Transverse colon (tissue), 4 donors: ENCODE results near the gene ZNF76. TPM values are rescaled to one million over a fixed set of nuclear protein-coding genes. Genes with fewer than 3 reads are reported as not detected.

ENCODE experiments used
- DNase-seq: peaks from one replicate; pipeline ENCODE4 v3.0.0-alpha.2; 2019
- H3K27ac ChIP-seq, 4 donors: fragments of 200-600 bp; sonication (generic); 2 replicates each; pipeline ENCODE4 v1.5.1; 2016 to 2018; ENCODE audit warnings: inconsistent platforms in 4 of 4
- H3K27me3 ChIP-seq: fragments of 200-600 bp; sonication (generic); 2 replicates; pipeline ENCODE4 v1.5.1; 2017; ENCODE audit warnings: inconsistent platforms
- H3K36me3 ChIP-seq, 4 donors: fragments of 200-600 bp; sonication (generic); 2 replicates each; pipeline ENCODE4 v1.5.1; 2017 to 2019; ENCODE audit warnings: inconsistent platforms in 4 of 4
- H3K4me1 ChIP-seq, 4 donors: fragments of 200-600 bp; sonication (generic); 2 replicates each; pipeline ENCODE4 v1.5.1; 2017 to 2020; ENCODE audit warnings: inconsistent platforms in 4 of 4
- H3K4me3 ChIP-seq, 4 donors: fragments of 200-600 bp; sonication (generic); 1 replicate in 1 of 4; 2 replicates in 3 of 4; pipeline versions ENCODE4 v1.5.1 to v1.6.1; 2017 to 2019; ENCODE audit warnings: inconsistent platforms in 4 of 4
- H3K9me3 ChIP-seq, 2 donors: fragments of 200-600 bp; sonication (generic); 2 replicates each; pipeline ENCODE4 v1.5.1; 2017 to 2019; ENCODE audit warnings: inconsistent platforms in 2 of 2
- CTCF ChIP-seq, 5 experiments: fragments of 200-600 bp in 3 of 5; fragments of 450-650 bp in 2 of 5; sonication (generic) in 3 of 5; IDR thresholded peaks; 1 replicate in 2 of 5; 2 replicates in 3 of 5; pipeline ENCODE4 v1.5.1; 2016 to 2017; ENCODE audit warnings: antibody characterized with exemption in 5 of 5, inconsistent platforms in 3 of 5, mild to moderate bottlenecking in 2 of 5, moderate library complexity in 1 of 5
- EP300 ChIP-seq: sonication (generic); formaldehyde crosslinking; IDR thresholded peaks from one replicate; pipeline ENCODE4 v1.6.1; 2017; ENCODE audit warnings: antibody characterized with exemption, low read depth
- POLR2A ChIP-seq: fragments of 450-650 bp; IDR thresholded peaks from one replicate; pipeline ENCODE4 v1.6.1; 2016; ENCODE audit warnings: antibody characterized with exemption, mild to moderate bottlenecking, moderate library complexity
- POLR2AphosphoS5 ChIP-seq, 3 donors: sonication (generic); formaldehyde crosslinking; IDR thresholded peaks; one replicate each; pipeline ENCODE4 v1.6.1; 2016; ENCODE audit warnings: antibody characterized with exemption in 3 of 3
- WGBS, 2 donors: methylation state at CpG; one replicate each; pipeline ENCODE4 v1.1.5; 2018; ENCODE audit warnings: low coverage in 1 of 2; 5-methylcytosine and 5-hydroxymethylcytosine counted together
- in situ Hi-C, 4 donors: fragments of 200-750 bp; cut with MboI; loops; one replicate each; pipeline versions ENCODE4 v1.15.0 to v1.15.1; 2017; ENCODE audit warnings: low sequenced_read_pairs in 3 of 4, low pct_ligation_motif_present in 1 of 4, low pct_unique_long_range_greater_than_20kb in 1 of 4
- intact Hi-C: fragments of 100-400 bp; cut with DNase I; formaldehyde crosslinking; loops from one replicate; pipeline ENCODE4 v1.15.1; 2023; ENCODE audit warnings: low total_unique reads
- total RNA-seq, 4 donors: library from RNA; depleted of rRNA; stranded (reverse); fragments of >200 nt; gene quantifications; one replicate each; pipeline ENCODE4 v1.1.0, GENCODE V29; 2016

Gene ZNF76
- total RNA-seq, 4 donors from 2014 or later, result 30.2 to 59.3 (median 35.1) TPM

GRCh38 chr6:35229304-35229703 is 30.2 kb upstream of the ZNF76 start:
- H3K4me3 ChIP-seq, result no peak overlapping the region
- no peaks in the 10 kb centered on the region for H3K36me3 ChIP-seq
- no peaks in the 10 kb centered on the region for H3K27me3 ChIP-seq
- H3K4me1 ChIP-seq, result peaks cover 0 to 13% (median 3%) of the 10 kb centered on the region in 4 donors
- H3K27ac ChIP-seq, result no peak overlapping the region
- in situ Hi-C loops (loop anchor here in 2 of 4 donors (10.0 to 25.0 kb wide), 2 partner anchors 242 to 245 kb away; no protein-coding TSS in a partner anchor), intact Hi-C loops (no loop called here)
- DNase-seq, result no peak
- TF ChIP-seq EP300, result no peak
- TF ChIP-seq POLR2AphosphoS5 (IDR thresholded peaks at IDR 0.05), result no peak
- TF ChIP-seq POLR2A, result no peak
- no peak for TF ChIP-seq CTCF (IDR thresholded peaks at IDR 0.05)
- no peaks in the 10 kb centered on the region for H3K9me3 ChIP-seq
- 94 to 100% methylated on average over 1 to 5 of the region's 5 CpGs for WGBS, 2 donors

- Histone ChIP-seq H3K4me1 (peaks cover 0 to 13% (median 3%) of the 10 kb centered on the region in 4 donors), H3K27ac (no peak overlapping the region), H3K9me3 (no peaks in the 10 kb centered on the region), H3K4me3 (no peak overlapping the region), H3K36me3 (no peaks in the 10 kb centered on the region), H3K27me3 (no peaks in the 10 kb centered on the region)
- intact Hi-C loops (no loop called here), in situ Hi-C loops (loop anchor here in 1 of 4 donors (25.0 kb wide), 1 partner anchor 243 kb away; no protein-coding TSS in a partner anchor)
- WGBS, 2 donors, result 92% methylated on average over 1 of the region's 1 CpG; no CpG with 5 or more reads in 1 of the 2 donors
- TF ChIP-seq EP300, result no peak
- TF ChIP-seq POLR2A, result no peak
- no peak for TF ChIP-seq POLR2AphosphoS5 (IDR thresholded peaks at IDR 0.05)
- TF ChIP-seq CTCF (IDR thresholded peaks at IDR 0.05), result no peak
- DNase-seq, result no peak
Measured at GRCh38 chr6:35230498-35230897, 29.0 kb upstream of the ZNF76 start.

GRCh38 chr6:35230950-35231349 is 28.6 kb upstream of the ZNF76 start:
- WGBS, 2 donors, result 100% methylated on average over 1 of the region's 1 CpG; no CpG with 5 or more reads in 1 of the 2 donors
- no peak for TF ChIP-seq EP300
- TF ChIP-seq POLR2AphosphoS5 (IDR thresholded peaks at IDR 0.05), result no peak
- no peak for TF ChIP-seq CTCF (IDR thresholded peaks at IDR 0.05)
- no peak for TF ChIP-seq POLR2A
- Histone ChIP-seq H3K27me3 (no peaks in the 10 kb centered on the region), H3K9me3 (no peaks in the 10 kb centered on the region), H3K4me1 (peaks cover 0 to 13% (median 3%) of the 10 kb centered on the region in 4 donors), H3K4me3 (no peak overlapping the region), H3K36me3 (no peaks in the 10 kb centered on the region), H3K27ac (no peak overlapping the region)
- no peak for DNase-seq
- in situ Hi-C loops (loop anchor here in 1 of 4 donors (25.0 kb wide), 1 partner anchor 244 kb away; no protein-coding TSS in a partner anchor), intact Hi-C loops (no loop called here)

- no peaks in the 10 kb centered on the region for H3K27me3 ChIP-seq
- peaks cover 0 to 13% (median 3%) of the 10 kb centered on the region in 4 donors for H3K4me1 ChIP-seq
- TF ChIP-seq POLR2A (no peak), CTCF (IDR thresholded peaks at IDR 0.05) (no peak)
- in situ Hi-C loops (loop anchor here in 1 of 4 donors (25.0 kb wide), 1 partner anchor 244 kb away; no protein-coding TSS in a partner anchor), intact Hi-C loops (no loop called here)
- no peak overlapping the region for H3K4me3 ChIP-seq
- no peak overlapping the region for H3K27ac ChIP-seq
- 98% methylated on average over 7 of the region's 7 CpGs; no CpG with 5 or more reads in 1 of the 2 donors for WGBS, 2 donors
- DNase-seq, result no peak
- H3K9me3 ChIP-seq, result no peaks in the 10 kb centered on the region
- no peaks in the 10 kb centered on the region for H3K36me3 ChIP-seq
Measured at GRCh38 chr6:35231563-35231962, 28.0 kb upstream of the ZNF76 start.
